Glutamatergic neuron (in vitro differentiated cells): ENCODE results near the gene SLC49A3. TPM values are rescaled to one million over a fixed set of nuclear protein-coding genes. Genes with fewer than 3 reads are reported as not detected.

Experiments
- DNase-seq: peaks from one replicate; pipeline ENCODE4 v3.0.0; 2022
- H3K27ac Mint-ChIP-seq: one replicate; pipeline ENCODE4 v1.8.0; 2020; ENCODE audit warnings: mild to moderate bottlenecking, mixed read lengths, inconsistent platforms; ENCODE audit not compliant: unreplicated experiment
- H3K27me3 Mint-ChIP-seq: one replicate; pipeline ENCODE4 v1.8.0; 2020; ENCODE audit warnings: mild to moderate bottlenecking, moderate library complexity, mixed read lengths, inconsistent platforms; ENCODE audit not compliant: unreplicated experiment
- H3K36me3 Mint-ChIP-seq: one replicate; pipeline ENCODE4 v1.8.0; 2020; ENCODE audit warnings: mild to moderate bottlenecking, mixed read lengths, inconsistent platforms; ENCODE audit not compliant: unreplicated experiment
- H3K4me1 Mint-ChIP-seq: one replicate; pipeline ENCODE4 v1.8.0; 2020; ENCODE audit warnings: mild to moderate bottlenecking, low read depth, mixed read lengths, inconsistent platforms; ENCODE audit not compliant: unreplicated experiment
- H3K4me3 Mint-ChIP-seq: one replicate; pipeline ENCODE4 v1.8.0; 2020; ENCODE audit warnings: mild to moderate bottlenecking, mixed read lengths, inconsistent platforms; ENCODE audit not compliant: unreplicated experiment
- H3K9me3 Mint-ChIP-seq: one replicate; pipeline ENCODE4 v1.8.0; 2020; ENCODE audit warnings: mild to moderate bottlenecking, moderate library complexity, mixed read lengths, inconsistent platforms; ENCODE audit not compliant: unreplicated experiment
- CTCF ChIP-seq: fragments of 200-600 bp; sonication (generic); IDR thresholded peaks from one replicate; pipeline ENCODE4 v1.5.0; 2021; ENCODE audit not compliant: partially characterized antibody, unreplicated experiment
- total RNA-seq: library from RNA; stranded (reverse); fragmentation: NEBNext Ultra II Directional; extraction: Animal tissue kit (Norgen Biotek cat#: 25700); gene quantifications from one replicate; pipeline ENCODE4 v1.2.1, GENCODE V29; 2021; ENCODE audit not compliant: unreplicated experiment

SLC49A3 gene
- total RNA-seq, 1 donor from 2014 or later: not detected

GRCh38 chr4:667545-667925, 21.4 kb downstream of the SLC49A3 start:
- H3K27ac Mint-ChIP-seq: peak overlapping the region; percentile 22
- peaks cover 8% of the 10 kb centered on the region for H3K27me3 Mint-ChIP-seq
- no peak for TF ChIP-seq CTCF
- H3K4me3 Mint-ChIP-seq: no peak overlapping the region
- no peaks in the 10 kb centered on the region for H3K36me3 Mint-ChIP-seq
- DNase-seq: no peak
- no peaks in the 10 kb centered on the region for H3K4me1 Mint-ChIP-seq
- no peaks in the 10 kb centered on the region for H3K9me3 Mint-ChIP-seq

- Mint-ChIP-seq H3K4me1 (no peaks in the 10 kb centered on the region), H3K27me3 (peaks cover 8% of the 10 kb centered on the region), H3K4me3 (no peak overlapping the region), H3K27ac (no peak overlapping the region), H3K9me3 (peaks cover 1% of the 10 kb centered on the region), H3K36me3 (no peaks in the 10 kb centered on the region)
- DNase-seq: peak; percentile 7
- TF ChIP-seq CTCF: no peak
Measured at GRCh38 chr4:666822-667544, 22.0 kb downstream of the SLC49A3 start.

- no peak for TF ChIP-seq CTCF
- H3K4me3 Mint-ChIP-seq: no peak overlapping the region
- H3K27me3 Mint-ChIP-seq: peaks cover 8% of the 10 kb centered on the region
- no peak overlapping the region for H3K27ac Mint-ChIP-seq
- DNase-seq: no peak
- peaks cover 1% of the 10 kb centered on the region for H3K9me3 Mint-ChIP-seq
- no peaks in the 10 kb centered on the region for H3K36me3 Mint-ChIP-seq
- H3K4me1 Mint-ChIP-seq: no peaks in the 10 kb centered on the region
Measured at GRCh38 chr4:666436-666810, 22.5 kb downstream of the SLC49A3 start.

GRCh38 chr4:665751-666435, 23.1 kb downstream of the SLC49A3 start:
- H3K27me3 Mint-ChIP-seq: peaks cover 10% of the 10 kb centered on the region
- DNase-seq: peak; percentile 24
- no peak overlapping the region for H3K27ac Mint-ChIP-seq
- peaks cover 2% of the 10 kb centered on the region for H3K36me3 Mint-ChIP-seq
- no peaks in the 10 kb centered on the region for H3K4me1 Mint-ChIP-seq
- no peak overlapping the region for H3K4me3 Mint-ChIP-seq
- no peak for TF ChIP-seq CTCF
- peaks cover 3% of the 10 kb centered on the region for H3K9me3 Mint-ChIP-seq

GRCh38 chr4:665381-665750, 23.6 kb downstream of the SLC49A3 start:
- peaks cover 4% of the 10 kb centered on the region for H3K9me3 Mint-ChIP-seq
- H3K36me3 Mint-ChIP-seq: peaks cover 6% of the 10 kb centered on the region
- H3K4me3 Mint-ChIP-seq: no peak overlapping the region
- DNase-seq: no peak
- no peak for TF ChIP-seq CTCF
- H3K27me3 Mint-ChIP-seq: peaks cover 12% of the 10 kb centered on the region
- no peak overlapping the region for H3K27ac Mint-ChIP-seq
- no peaks in the 10 kb centered on the region for H3K4me1 Mint-ChIP-seq
